HepG2 (cell line): Measurements from ENCODE around the gene ATP13A1. TPM values are rescaled to one million over a fixed set of nuclear protein-coding genes. Genes with fewer than 3 reads are reported as not detected.

ENCODE experiments used
- CC2D1A ChIP-seq: sonication (generic); formaldehyde crosslinking; IDR thresholded peaks from 2 replicates; pipeline ENCODE4 v1.8.1; 2023; ENCODE audit warnings: mild to moderate bottlenecking, missing genetic modification reagents
- GATAD2A ChIP-seq: IDR thresholded peaks from 2 replicates; pipeline ENCODE4 v1.6.1; 2016
- IRF1 ChIP-seq: sonication (generic); formaldehyde crosslinking; IDR thresholded peaks from 2 replicates; pipeline ENCODE4 v1.4.0; 2020; ENCODE audit warnings: low read depth, mild to moderate bottlenecking, missing genetic modification reagents
- KDM4B ChIP-seq: sonication (generic); formaldehyde crosslinking; IDR thresholded peaks from 2 replicates; pipeline ENCODE4 v1.4.0; 2020; ENCODE audit warnings: missing genetic modification reagents
- KLF13 ChIP-seq: sonication (generic); formaldehyde crosslinking; IDR thresholded peaks from 2 replicates; pipeline ENCODE4 v1.4.0; 2020; ENCODE audit warnings: mild to moderate bottlenecking, missing genetic modification reagents
- NFE2L1 ChIP-seq: sonication (generic); formaldehyde crosslinking; IDR thresholded peaks from 2 replicates; pipeline ENCODE4 v1.4.0; 2020; ENCODE audit warnings: missing genetic modification reagents, mild to moderate bottlenecking, borderline replicate concordance
- NFYB ChIP-seq: sonication (generic); formaldehyde crosslinking; IDR thresholded peaks from 2 replicates; pipeline ENCODE4 v1.4.0; 2020; ENCODE audit warnings: missing genetic modification reagents
- NR2C2 ChIP-seq: sonication (generic); formaldehyde crosslinking; IDR thresholded peaks from 2 replicates; pipeline ENCODE4 v1.4.0; 2020; ENCODE audit warnings: missing genetic modification reagents, mild to moderate bottlenecking, moderate library complexity, borderline replicate concordance
- TCF7 ChIP-seq: sonication (generic); IDR thresholded peaks from 2 replicates; pipeline ENCODE4 v1.6.1; 2016; ENCODE audit warnings: antibody characterized with exemption, low read depth
- TFDP2 ChIP-seq: sonication (generic); formaldehyde crosslinking; IDR thresholded peaks from 2 replicates; pipeline ENCODE4 v1.4.0; 2020; ENCODE audit warnings: missing genetic modification reagents
- ZMYM3 ChIP-seq: sonication (generic); formaldehyde crosslinking; IDR thresholded peaks from 2 replicates; pipeline ENCODE4 v1.5.1; 2020; ENCODE audit warnings: mild to moderate bottlenecking, missing genetic modification reagents
- ZNF224 ChIP-seq: sonication (generic); formaldehyde crosslinking; IDR thresholded peaks from 2 replicates; pipeline ENCODE4 v1.5.0; 2020; ENCODE audit warnings: mild to moderate bottlenecking, missing genetic modification reagents
- ZNF510 ChIP-seq: sonication (generic); formaldehyde crosslinking; IDR thresholded peaks from 2 replicates; pipeline ENCODE4 v1.4.0; 2020; ENCODE audit warnings: low read depth, mild to moderate bottlenecking, missing genetic modification reagents
- ZNF512 ChIP-seq: sonication (generic); formaldehyde crosslinking; IDR thresholded peaks from 2 replicates; pipeline ENCODE4 v1.4.0; 2020; ENCODE audit warnings: mild to moderate bottlenecking, missing genetic modification reagents
- polyA plus RNA-seq, 8 experiments: library from polyadenylated mRNA; depleted of rRNA in 3 of 8; stranded (reverse) in 7 of 8; unstranded in 1 of 8; fragments of >200 nt; fragmentation: Illumina TruSeq in 4 of 8; extraction: Trizol in 4 of 8; gene quantifications; 2 replicates each; pipeline versions ENCODE4 v1.2.1 to v1.2.3, GENCODE V29; 2011 to 2016; ENCODE audit warnings: low read depth in 4 of 8, missing spikeins in 1 of 8, mixed read lengths in 1 of 8; ENCODE audit not compliant: insufficient read depth in 1 of 8
- total RNA-seq, 5 experiments: library from RNA; depleted of rRNA; stranded (reverse); fragments of >200 nt; fragmentation: Illumina TruSeq; extraction: Trizol; gene quantifications; 2 replicates each; pipeline ENCODE4 v1.2.3, GENCODE V29; 2016; ENCODE audit warnings: low read depth in 1 of 5
- TF ChIP-seq, protein P1 (sequence below): sonication (generic); formaldehyde crosslinking; IDR thresholded peaks from 2 replicates; pipeline ENCODE4 v1.5.0; 2020; ENCODE audit warnings: missing genetic modification reagents, mild to moderate bottlenecking, borderline replicate concordance
- TF ChIP-seq, protein P2 (sequence below): sonication (generic); formaldehyde crosslinking; IDR thresholded peaks from 2 replicates; pipeline ENCODE4 v1.4.0; 2020; ENCODE audit warnings: missing genetic modification reagents
- TF ChIP-seq, protein P3 (sequence below), 2 experiments: sonication (generic) in 1 of 2; formaldehyde crosslinking in 1 of 2; IDR thresholded peaks; 2 replicates each; pipeline versions ENCODE4 v1.4.0 to v1.6.1; 2016 to 2020; ENCODE audit warnings: borderline replicate concordance in 1 of 2, low read depth in 1 of 2, mild to moderate bottlenecking in 1 of 2, missing genetic modification reagents in 1 of 2

The ATP13A1 gene
- total and polyA plus RNA-seq, 2 of the 13 experiments (the other 11 are each of a cell fraction or from before 2014, with no cell fraction given) = 23.2 to 41.7 TPM

DNA sequence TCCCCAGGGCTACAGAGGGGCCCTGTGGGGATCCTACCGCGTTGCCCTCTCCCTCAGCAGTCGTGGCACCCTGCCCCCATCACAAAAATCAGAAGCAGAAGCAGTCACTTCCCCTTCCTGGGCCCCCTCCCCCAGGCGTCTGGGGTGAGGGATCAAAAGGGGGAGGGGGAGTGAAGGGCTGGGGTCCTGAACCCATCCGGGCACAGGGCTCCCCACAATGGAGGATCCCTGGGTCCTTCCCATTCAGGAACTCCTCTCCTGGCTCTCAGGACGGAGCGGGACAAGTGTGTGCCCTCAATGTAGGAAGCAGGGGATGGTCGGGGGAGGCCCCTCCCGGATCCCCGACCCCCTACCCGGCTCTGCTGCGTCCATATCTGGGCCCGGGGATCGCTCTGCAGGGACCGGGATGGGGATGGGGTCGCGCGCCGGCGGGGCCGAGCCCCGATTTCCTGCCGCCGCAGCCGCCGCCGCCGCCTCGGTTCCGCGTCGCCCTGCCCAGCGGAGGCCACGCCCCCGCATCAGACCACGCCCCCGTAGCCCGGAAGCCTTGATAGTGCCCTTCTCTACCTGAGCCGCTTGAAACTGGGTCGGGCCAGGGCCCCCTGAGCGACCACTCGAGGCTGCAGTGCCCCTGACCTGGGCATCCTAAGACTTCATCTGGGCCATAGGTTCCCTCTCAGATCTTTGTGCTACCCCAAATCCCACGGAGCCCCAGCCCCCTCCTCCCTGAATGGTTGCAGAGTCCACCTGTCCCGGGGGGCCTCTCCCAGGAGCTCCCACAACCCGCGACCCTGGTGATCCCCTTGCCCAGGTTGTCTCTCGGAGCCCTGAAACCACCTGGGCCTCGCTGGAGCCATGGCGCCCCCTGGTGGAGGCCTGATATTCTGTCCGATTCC is 20.1 kb downstream of the ATP13A1 start, which contains the start of gene GMIP (continued):
- TF ChIP-seq, protein P1, sequence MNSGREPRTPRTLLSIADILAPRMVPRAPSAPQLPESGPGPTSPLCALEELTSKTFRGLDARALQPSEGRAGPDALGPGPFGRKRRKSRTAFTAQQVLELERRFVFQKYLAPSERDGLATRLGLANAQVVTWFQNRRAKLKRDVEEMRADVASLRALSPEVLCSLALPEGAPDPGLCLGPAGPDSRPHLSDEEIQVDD (CRISPR knock-in tag) = no peak
- TF ChIP-seq CC2D1A (CRISPR knock-in tag) (0 out of 2 replicates have a peak, but pooled peaks have one; percentile 45), GATAD2A (CRISPR knock-in tag) (no peak), NR2C2 (CRISPR knock-in tag) (0 out of 2 replicates have a peak, but pooled peaks have one; percentile 20), ZNF512 (no peak), ZNF510 (CRISPR knock-in tag) (no peak), ZNF224 (CRISPR knock-in tag) (no peak), TFDP2 (CRISPR knock-in tag) (no peak), IRF1 (no peak), NFYB (CRISPR knock-in tag) (no peak), ZMYM3 (CRISPR knock-in tag) (no peak), KLF13 (CRISPR knock-in tag) (no peak), NFE2L1 (CRISPR knock-in tag) (no peak), KDM4B (CRISPR knock-in tag) (no peak), TCF7 (no peak)
- TF ChIP-seq, protein P2, sequence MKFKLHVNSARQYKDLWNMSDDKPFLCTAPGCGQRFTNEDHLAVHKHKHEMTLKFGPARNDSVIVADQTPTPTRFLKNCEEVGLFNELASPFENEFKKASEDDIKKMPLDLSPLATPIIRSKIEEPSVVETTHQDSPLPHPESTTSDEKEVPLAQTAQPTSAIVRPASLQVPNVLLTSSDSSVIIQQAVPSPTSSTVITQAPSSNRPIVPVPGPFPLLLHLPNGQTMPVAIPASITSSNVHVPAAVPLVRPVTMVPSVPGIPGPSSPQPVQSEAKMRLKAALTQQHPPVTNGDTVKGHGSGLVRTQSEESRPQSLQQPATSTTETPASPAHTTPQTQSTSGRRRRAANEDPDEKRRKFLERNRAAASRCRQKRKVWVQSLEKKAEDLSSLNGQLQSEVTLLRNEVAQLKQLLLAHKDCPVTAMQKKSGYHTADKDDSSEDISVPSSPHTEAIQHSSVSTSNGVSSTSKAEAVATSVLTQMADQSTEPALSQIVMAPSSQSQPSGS (CRISPR knock-in tag) = no peak
- TF ChIP-seq, protein P3, sequence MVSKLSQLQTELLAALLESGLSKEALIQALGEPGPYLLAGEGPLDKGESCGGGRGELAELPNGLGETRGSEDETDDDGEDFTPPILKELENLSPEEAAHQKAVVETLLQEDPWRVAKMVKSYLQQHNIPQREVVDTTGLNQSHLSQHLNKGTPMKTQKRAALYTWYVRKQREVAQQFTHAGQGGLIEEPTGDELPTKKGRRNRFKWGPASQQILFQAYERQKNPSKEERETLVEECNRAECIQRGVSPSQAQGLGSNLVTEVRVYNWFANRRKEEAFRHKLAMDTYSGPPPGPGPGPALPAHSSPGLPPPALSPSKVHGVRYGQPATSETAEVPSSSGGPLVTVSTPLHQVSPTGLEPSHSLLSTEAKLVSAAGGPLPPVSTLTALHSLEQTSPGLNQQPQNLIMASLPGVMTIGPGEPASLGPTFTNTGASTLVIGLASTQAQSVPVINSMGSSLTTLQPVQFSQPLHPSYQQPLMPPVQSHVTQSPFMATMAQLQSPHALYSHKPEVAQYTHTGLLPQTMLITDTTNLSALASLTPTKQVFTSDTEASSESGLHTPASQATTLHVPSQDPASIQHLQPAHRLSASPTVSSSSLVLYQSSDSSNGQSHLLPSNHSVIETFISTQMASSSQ (IDR thresholded peaks at IDR 0.05; ENCODE audit: low read depth) = no peak
- TF ChIP-seq, protein P3 (CRISPR knock-in tag; IDR thresholded peaks at IDR 0.05; ENCODE audit: borderline replicate concordance) = no peak
